ENCODE measurements around the gene WEE2. TPM values are rescaled to one million over a fixed set of nuclear protein-coding genes. Genes with fewer than 3 reads are reported as not detected.

WEE2 gene
- total and polyA plus RNA-seq, 12 donors: 0.03 to 0.09 (median 0.06) TPM; not detected in 9

DNA sequence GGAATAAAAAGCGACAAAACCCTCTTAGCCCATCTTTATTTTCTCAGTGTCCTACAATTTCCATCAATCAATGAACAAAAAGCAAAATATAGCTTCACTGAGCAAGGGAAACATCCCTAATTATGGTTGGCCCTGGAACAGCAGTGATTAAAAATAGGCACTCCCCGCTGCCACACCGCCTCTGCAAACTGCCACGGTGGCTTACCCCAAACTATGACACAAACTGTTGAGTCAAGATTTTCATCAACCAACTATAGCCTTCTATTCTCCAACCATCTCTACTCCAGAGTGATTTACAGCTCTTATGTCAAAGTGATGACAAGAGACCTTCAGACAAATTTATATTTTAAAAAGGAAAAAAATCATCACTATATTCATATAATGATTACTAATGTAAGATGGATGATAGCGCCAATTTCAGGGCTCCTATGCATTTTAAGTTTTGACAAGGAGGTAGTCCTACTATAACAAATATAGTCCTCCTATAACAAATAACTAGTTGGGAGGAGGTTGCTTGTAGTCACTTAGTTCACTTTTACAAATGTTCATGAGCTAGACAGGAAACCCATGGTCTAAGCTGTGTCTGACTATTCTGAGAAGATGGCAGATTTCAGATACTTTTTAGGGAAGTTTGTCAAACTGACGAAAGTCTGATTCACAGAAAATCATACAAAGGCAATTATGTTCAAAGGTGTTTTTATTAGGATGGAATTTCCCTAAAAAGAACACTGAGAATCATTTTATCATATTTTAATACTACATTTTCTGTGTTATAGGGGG is 32.5 kb upstream of the WEE2 start:
- H3K4me3 ChIP-seq: no peak overlapping the region
- no peaks in the 10 kb centered on the region for H3K9me3 ChIP-seq (replicated peaks in 1 of 3)
- DNase-seq: no peak
- peak overlapping the region in 2 of 5 donors; percentile 29 to 43 for H3K27ac ChIP-seq
- peaks cover 0 to 7% of the 10 kb centered on the region in 2 donors for H3K4me1 ChIP-seq (replicated peaks in 1 of 2)
- intact Hi-C loops (cut with DNase I): no loop called here
- H3K36me3 ChIP-seq (replicated peaks in 1 of 2): no peaks in the 10 kb centered on the region
- WGBS, 4 donors: 81 to 87% (median 84%) methylated on average over 6 of the region's 6 CpGs
- H3K27me3 ChIP-seq: no peaks in the 10 kb centered on the region
- TF ChIP-seq, protein P1, sequence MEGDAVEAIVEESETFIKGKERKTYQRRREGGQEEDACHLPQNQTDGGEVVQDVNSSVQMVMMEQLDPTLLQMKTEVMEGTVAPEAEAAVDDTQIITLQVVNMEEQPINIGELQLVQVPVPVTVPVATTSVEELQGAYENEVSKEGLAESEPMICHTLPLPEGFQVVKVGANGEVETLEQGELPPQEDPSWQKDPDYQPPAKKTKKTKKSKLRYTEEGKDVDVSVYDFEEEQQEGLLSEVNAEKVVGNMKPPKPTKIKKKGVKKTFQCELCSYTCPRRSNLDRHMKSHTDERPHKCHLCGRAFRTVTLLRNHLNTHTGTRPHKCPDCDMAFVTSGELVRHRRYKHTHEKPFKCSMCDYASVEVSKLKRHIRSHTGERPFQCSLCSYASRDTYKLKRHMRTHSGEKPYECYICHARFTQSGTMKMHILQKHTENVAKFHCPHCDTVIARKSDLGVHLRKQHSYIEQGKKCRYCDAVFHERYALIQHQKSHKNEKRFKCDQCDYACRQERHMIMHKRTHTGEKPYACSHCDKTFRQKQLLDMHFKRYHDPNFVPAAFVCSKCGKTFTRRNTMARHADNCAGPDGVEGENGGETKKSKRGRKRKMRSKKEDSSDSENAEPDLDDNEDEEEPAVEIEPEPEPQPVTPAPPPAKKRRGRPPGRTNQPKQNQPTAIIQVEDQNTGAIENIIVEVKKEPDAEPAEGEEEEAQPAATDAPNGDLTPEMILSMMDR (IDR thresholded peaks at IDR 0.05): no peak
- TF ChIP-seq POLR2A (IDR thresholded peaks at IDR 0.05): no peak

DNA sequence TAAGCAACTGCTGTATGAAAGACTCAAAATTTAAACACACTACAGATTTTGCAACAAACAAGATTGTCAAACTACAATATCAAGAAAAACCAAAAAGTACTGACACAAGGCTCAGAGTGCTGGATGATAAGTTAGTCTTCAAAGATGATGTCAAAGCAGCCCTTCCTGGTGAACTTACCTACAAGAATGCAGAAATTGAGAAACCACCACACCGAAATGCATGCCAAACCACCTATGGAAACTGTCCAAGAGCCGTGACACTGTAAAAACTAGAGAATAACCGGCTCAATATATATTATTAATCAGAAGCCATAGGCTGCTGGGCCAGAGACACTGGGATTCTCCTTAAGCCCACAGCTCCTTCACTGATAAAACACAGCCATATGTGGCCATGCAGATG is 31.5 kb upstream of the WEE2 start:
- Histone ChIP-seq H3K27ac (no peak overlapping the region), H3K4me3 (no peak overlapping the region), H3K27me3 (no peaks in the 10 kb centered on the region), H3K4me1 (replicated peaks in 1 of 2) (peaks cover 0 to 7% of the 10 kb centered on the region in 2 donors), H3K9me3 (replicated peaks in 1 of 3) (no peaks in the 10 kb centered on the region), H3K36me3 (replicated peaks in 1 of 2) (no peaks in the 10 kb centered on the region)
- TF ChIP-seq, protein P1 (IDR thresholded peaks at IDR 0.05): no peak
- TF ChIP-seq POLR2A (IDR thresholded peaks at IDR 0.05): no peak
- 75 to 81% (median 79%) methylated on average over 3 of the region's 3 CpGs for WGBS, 4 donors
- intact Hi-C loops (cut with DNase I): no loop called here
- no peak for DNase-seq

DNA sequence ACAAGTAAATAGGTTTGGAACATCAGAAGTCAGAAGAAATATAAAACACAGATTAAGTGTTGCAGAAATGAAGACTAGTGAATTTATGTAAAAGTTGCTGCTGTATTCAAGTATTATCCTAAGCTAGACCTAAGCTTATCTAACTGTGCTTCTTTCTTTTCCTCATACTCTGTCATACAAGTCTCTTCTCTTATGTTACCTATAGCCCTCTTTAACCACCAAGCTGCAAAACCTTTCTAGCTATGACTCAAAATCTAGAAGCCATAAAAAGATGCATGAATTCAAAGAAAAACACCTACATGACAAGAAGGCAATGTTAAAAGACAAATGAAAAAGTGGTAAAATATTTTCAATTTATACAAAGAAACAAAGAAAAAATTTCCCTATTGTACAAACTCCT is 29.1 kb upstream of the WEE2 start:
- Histone ChIP-seq H3K27ac (no peak overlapping the region), H3K36me3 (replicated peaks in 1 of 2) (no peaks in the 10 kb centered on the region), H3K27me3 (no peaks in the 10 kb centered on the region), H3K4me3 (no peak overlapping the region), H3K4me1 (replicated peaks in 1 of 2) (peaks cover 0 to 7% of the 10 kb centered on the region in 2 donors), H3K9me3 (replicated peaks in 1 of 3) (no peaks in the 10 kb centered on the region)
- intact Hi-C loops (cut with DNase I): no loop called here
- TF ChIP-seq POLR2A (IDR thresholded peaks at IDR 0.05): no peak
- TF ChIP-seq, protein P1 (IDR thresholded peaks at IDR 0.05): no peak
- no peak for DNase-seq

DNA sequence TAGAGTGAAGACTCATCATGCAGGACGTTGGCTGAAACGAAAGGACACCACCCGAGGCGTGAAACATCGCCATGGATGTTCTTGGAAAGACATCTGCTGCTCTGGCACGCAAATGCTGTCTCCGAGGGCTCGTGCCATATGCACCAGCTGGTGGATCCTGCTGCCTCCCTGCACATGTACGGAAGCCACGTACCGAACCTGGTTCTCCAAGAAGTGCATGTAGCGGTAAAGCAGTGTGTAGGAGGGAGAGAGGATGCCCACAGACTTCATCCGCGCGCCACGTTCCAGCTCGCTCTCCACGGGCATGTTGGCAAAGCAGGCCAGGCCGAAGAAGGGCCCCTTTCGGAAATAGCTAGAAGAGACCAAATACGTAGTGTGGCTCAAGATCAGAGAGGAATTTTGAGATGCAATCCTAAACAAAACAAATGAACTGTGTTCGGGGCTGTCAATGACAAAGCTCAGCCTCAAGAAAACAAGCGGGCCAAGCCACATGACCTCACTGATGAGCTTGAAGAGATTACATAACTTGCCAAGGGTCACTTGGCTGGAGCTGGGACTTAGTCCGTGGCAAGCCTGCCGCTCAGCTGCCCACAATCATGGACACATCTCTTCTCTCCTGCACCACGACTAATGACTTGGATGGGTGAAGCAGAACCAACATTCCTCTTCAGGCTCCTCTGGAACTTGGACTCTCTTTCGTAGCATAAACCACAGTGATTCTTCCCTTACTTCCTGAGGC is 22.7 kb upstream of the WEE2 start:
- Histone ChIP-seq H3K27ac (no peak overlapping the region), H3K4me1 (replicated peaks in 1 of 2) (peaks cover 0 to 7% of the 10 kb centered on the region in 2 donors), H3K4me3 (no peak overlapping the region), H3K9me3 (replicated peaks in 1 of 3) (no peaks in the 10 kb centered on the region), H3K27me3 (no peaks in the 10 kb centered on the region), H3K36me3 (replicated peaks in 1 of 2) (peaks cover 0 to 5% of the 10 kb centered on the region in 2 donors)
- WGBS, 4 donors: 89 to 92% (median 90%) methylated on average over 27 of the region's 27 CpGs
- DNase-seq: peak in 1 of 7 donors; percentile 9
- intact Hi-C loops (cut with DNase I): no loop called here
- TF ChIP-seq, protein P1 (IDR thresholded peaks at IDR 0.05): no peak
- TF ChIP-seq POLR2A (IDR thresholded peaks at IDR 0.05): no peak
